HepG2 (cell line): ENCODE data around the gene B9D2. TPM values are rescaled to one million over a fixed set of nuclear protein-coding genes. Genes with fewer than 3 reads are reported as not detected.

Experiments
- FOXK1 ChIP-seq: sonication (generic); formaldehyde crosslinking; IDR thresholded peaks from 2 replicates; pipeline ENCODE4 v1.4.0; 2020; ENCODE audit warnings: low read depth, missing genetic modification reagents, borderline replicate concordance
- FOXP4 ChIP-seq: sonication (generic); formaldehyde crosslinking; IDR thresholded peaks from 2 replicates; pipeline ENCODE4 v1.4.0; 2020; ENCODE audit warnings: missing genetic modification reagents
- GLMP ChIP-seq: sonication (generic); formaldehyde crosslinking; IDR thresholded peaks from 2 replicates; pipeline ENCODE4 v1.9.0; 2021; ENCODE audit warnings: missing genetic modification reagents, mild to moderate bottlenecking, borderline replicate concordance
- HCFC1 ChIP-seq: fragments of 150-350 bp; IDR thresholded peaks from 2 replicates; pipeline ENCODE4 v1.6.1; 2014; ENCODE audit warnings: low read depth, low read length
- HOXA9 ChIP-seq: sonication (generic); formaldehyde crosslinking; IDR thresholded peaks from 2 replicates; pipeline ENCODE4 v1.8.1; 2022; ENCODE audit warnings: missing genetic modification reagents, mild to moderate bottlenecking, moderate library complexity, borderline replicate concordance
- MYC ChIP-seq: sonication (generic); formaldehyde crosslinking; IDR thresholded peaks from 2 replicates; pipeline ENCODE4 v1.9.0; 2021; ENCODE audit warnings: missing genetic modification reagents, borderline replicate concordance
- MYNN ChIP-seq: sonication (generic); formaldehyde crosslinking; IDR thresholded peaks from 2 replicates; pipeline ENCODE4 v1.4.0; 2020; ENCODE audit warnings: mild to moderate bottlenecking, low read depth, missing genetic modification reagents
- NFE2L2 ChIP-seq: fragments of 150-350 bp; IDR thresholded peaks from 2 replicates; pipeline ENCODE4 v1.6.1; 2014; ENCODE audit warnings: low read length
- NFIB ChIP-seq: sonication (generic); formaldehyde crosslinking; IDR thresholded peaks from 2 replicates; pipeline ENCODE4 v1.9.0; 2021; ENCODE audit warnings: missing genetic modification reagents, mild to moderate bottlenecking, borderline replicate concordance
- RFX1 ChIP-seq: fragments of 450-650 bp; IDR thresholded peaks from 2 replicates; pipeline ENCODE4 v1.6.1; 2017
- RNF219 ChIP-seq: sonication (generic); formaldehyde crosslinking; IDR thresholded peaks from 2 replicates; pipeline ENCODE4 v1.5.0; 2020; ENCODE audit warnings: mild to moderate bottlenecking, missing genetic modification reagents
- SAP130 ChIP-seq: IDR thresholded peaks from 2 replicates; pipeline ENCODE4 v1.6.1; 2016; ENCODE audit warnings: low read depth
- SMAD1 ChIP-seq: sonication (generic); formaldehyde crosslinking; IDR thresholded peaks from 2 replicates; pipeline ENCODE4 v1.4.0; 2020; ENCODE audit warnings: missing genetic modification reagents, low read depth, mild to moderate bottlenecking, borderline replicate concordance
- SOX5 ChIP-seq: IDR thresholded peaks from 2 replicates; pipeline ENCODE4 v1.6.1; 2016; ENCODE audit warnings: borderline replicate concordance
- TCF7 ChIP-seq: sonication (generic); IDR thresholded peaks from 2 replicates; pipeline ENCODE4 v1.6.1; 2016; ENCODE audit warnings: antibody characterized with exemption, low read depth
- TGIF2 ChIP-seq: IDR thresholded peaks from 2 replicates; pipeline ENCODE4 v1.6.1; 2016; ENCODE audit warnings: control low read depth, missing compliant biosample characterization
- ZBTB49 ChIP-seq: sonication (generic); formaldehyde crosslinking; IDR thresholded peaks from 2 replicates; pipeline ENCODE4 v1.4.0; 2020; ENCODE audit warnings: missing genetic modification reagents, borderline replicate concordance
- ZNF207 ChIP-seq: fragments of 450-650 bp; IDR thresholded peaks from 2 replicates; pipeline ENCODE4 v1.6.1; 2016; ENCODE audit warnings: antibody characterized with exemption, borderline replicate concordance
- ZNF3 ChIP-seq: IDR thresholded peaks from 2 replicates; pipeline ENCODE4 v1.7.0; 2017; ENCODE audit warnings: inconsistent platforms
- ZNF337 ChIP-seq: sonication (generic); formaldehyde crosslinking; IDR thresholded peaks from 2 replicates; pipeline ENCODE4 v1.5.1; 2020; ENCODE audit warnings: missing genetic modification reagents, low read depth, mild to moderate bottlenecking, borderline replicate concordance
- ZNF451 ChIP-seq: sonication (generic); formaldehyde crosslinking; IDR thresholded peaks from 2 replicates; pipeline ENCODE4 v1.5.0; 2020; ENCODE audit warnings: mild to moderate bottlenecking, missing genetic modification reagents
- ZNF543 ChIP-seq: sonication (generic); formaldehyde crosslinking; IDR thresholded peaks from 2 replicates; pipeline ENCODE4 v1.4.0; 2020; ENCODE audit warnings: mild to moderate bottlenecking, missing genetic modification reagents
- ZNF546 ChIP-seq: sonication (generic); formaldehyde crosslinking; conservative IDR thresholded peaks from 2 replicates; pipeline ENCODE4 v1.8.1; 2023; ENCODE audit warnings: mild to moderate bottlenecking, missing genetic modification reagents
- ZNF75D ChIP-seq: sonication (generic); formaldehyde crosslinking; IDR thresholded peaks from 2 replicates; pipeline ENCODE4 v1.8.1; 2023; ENCODE audit warnings: missing genetic modification reagents, mild to moderate bottlenecking, borderline replicate concordance
- polyA plus RNA-seq, 8 experiments: library from polyadenylated mRNA; depleted of rRNA in 3 of 8; stranded (reverse) in 7 of 8; unstranded in 1 of 8; fragments of >200 nt; fragmentation: Illumina TruSeq in 4 of 8; extraction: Trizol in 4 of 8; gene quantifications; 2 replicates each; pipeline versions ENCODE4 v1.2.1 to v1.2.3, GENCODE V29; 2011 to 2016; ENCODE audit warnings: low read depth in 4 of 8, missing spikeins in 1 of 8, mixed read lengths in 1 of 8; ENCODE audit not compliant: insufficient read depth in 1 of 8
- total RNA-seq, 5 experiments: library from RNA; depleted of rRNA; stranded (reverse); fragments of >200 nt; fragmentation: Illumina TruSeq; extraction: Trizol; gene quantifications; 2 replicates each; pipeline ENCODE4 v1.2.3, GENCODE V29; 2016; ENCODE audit warnings: low read depth in 1 of 5

The B9D2 gene
- total and polyA plus RNA-seq, 2 of the 13 experiments (the other 11 are each of a cell fraction or from before 2014, with no cell fraction given), result 3.1 to 4.4 TPM

- TF ChIP-seq MYC (CRISPR knock-in tag) (0 out of 2 replicates have a peak, but pooled peaks have one; percentile 33), TCF7 (0 out of 2 replicates have a peak, but pooled peaks have one; percentile 11), NFIB (CRISPR knock-in tag) (no peak), HCFC1 (no peak), ZNF543 (CRISPR knock-in tag) (0 out of 2 replicates have a peak, but pooled peaks have one; percentile 56), ZNF75D (no peak), TGIF2 (CRISPR knock-in tag) (no peak), FOXP4 (CRISPR knock-in tag) (peak; percentile 79), ZNF451 (CRISPR knock-in tag) (no peak), ZNF207 (no peak), SMAD1 (CRISPR knock-in tag) (no peak), RNF219 (CRISPR knock-in tag) (no peak), RFX1 (no peak), SAP130 (CRISPR knock-in tag) (peak; percentile 73), ZBTB49 (no peak), NFE2L2 (0 out of 2 replicates have a peak, but pooled peaks have one; percentile 14), ZNF3 (CRISPR knock-in tag) (no peak), GLMP (CRISPR knock-in tag) (no peak), FOXK1 (CRISPR knock-in tag) (peak; percentile 55; the same call in 1 of the 2 replicates), HOXA9 (CRISPR knock-in tag) (no peak; the same call in 1 of the 2 replicates), MYNN (CRISPR knock-in tag) (no peak), SOX5 (CRISPR knock-in tag) (no peak; the same call in 1 of the 2 replicates), ZNF546 (CRISPR knock-in tag) (no peak), ZNF337 (CRISPR knock-in tag) (no peak)
Measured at GRCh38 chr19:41323430-41324125, 40.4 kb downstream of the B9D2 start (continued).
